CD14-positive monocyte (primary cell): ENCODE data around the gene VCPKMT. TPM values are rescaled to one million over a fixed set of nuclear protein-coding genes. Genes with fewer than 3 reads are reported as not detected.

Experiments
- DNase-seq, 3 donors: peaks; one replicate each; pipeline ENCODE4 v3.0.0-alpha.2; 2011 to 2022
- H2AFZ ChIP-seq: 2 replicates; pipeline ENCODE4 v1.6.0; 2012; ENCODE audit warnings: mild to moderate bottlenecking, low read depth, low read length, inconsistent platforms; ENCODE audit not compliant: insufficient read depth, poor library complexity, severe bottlenecking
- H3K27ac ChIP-seq, 2 donors: 1 replicate in 1 of 2; 2 replicates in 1 of 2; pipeline ENCODE4 v1.5.1; 2012 to 2013; ENCODE audit warnings: low read length in 2 of 2, control low read depth in 1 of 2, inconsistent platforms in 1 of 2, low read depth in 1 of 2, mild to moderate bottlenecking in 1 of 2
- H3K27me3 ChIP-seq, 2 donors: one replicate each; pipeline versions ENCODE4 v1.6.0 to v1.6.1; 2011 to 2013; ENCODE audit warnings: low read length in 2 of 2; ENCODE audit not compliant: control insufficient read depth in 2 of 2, insufficient read depth in 2 of 2
- H3K36me3 ChIP-seq, 2 donors: replicated peaks in 1 of 2; 1 replicate in 1 of 2; 2 replicates in 1 of 2; pipeline versions ENCODE4 v1.5.1 to v1.6.1; 2012 to 2013; ENCODE audit warnings: low read length in 2 of 2, control low read depth in 1 of 2, inconsistent platforms in 1 of 2, mild to moderate bottlenecking in 1 of 2; ENCODE audit not compliant: insufficient read depth in 2 of 2, control insufficient read depth in 1 of 2
- H3K4me1 ChIP-seq, 2 donors: 1 replicate in 1 of 2; 2 replicates in 1 of 2; pipeline versions ENCODE4 v1.5.1 to v1.6.1; 2012 to 2013; ENCODE audit warnings: low read length in 2 of 2, control low read depth in 1 of 2, inconsistent platforms in 1 of 2, mild to moderate bottlenecking in 1 of 2, moderate library complexity in 1 of 2; ENCODE audit not compliant: insufficient read depth in 2 of 2, control insufficient read depth in 1 of 2
- H3K4me2 ChIP-seq: replicated peaks from 2 replicates; pipeline ENCODE3; 2012; ENCODE audit warnings: low read length, moderate library complexity, mild to moderate bottlenecking; ENCODE audit not compliant: poor library complexity, severe bottlenecking; ENCODE audit errors: extremely low read depth
- H3K4me3 ChIP-seq, 3 experiments: fragments of 200-600 bp in 1 of 3; sonication (generic) in 1 of 3; replicated peaks in 1 of 3; 1 replicate in 2 of 3; 2 replicates in 1 of 3; pipeline ENCODE4 v1.5.1; 2011 to 2013; ENCODE audit warnings: low read length in 3 of 3, mild to moderate bottlenecking in 3 of 3, control low read depth in 2 of 3, low read depth in 2 of 3, inconsistent platforms in 1 of 3, moderate library complexity in 1 of 3
- H3K79me2 ChIP-seq: 2 replicates; pipeline ENCODE4 v1.6.0; 2012; ENCODE audit warnings: mild to moderate bottlenecking, control low read depth, inconsistent platforms, low read length, moderate library complexity; ENCODE audit not compliant: insufficient read depth
- H3K9ac ChIP-seq: 2 replicates; pipeline ENCODE4 v1.6.0; 2017; ENCODE audit warnings: low read length, mild to moderate bottlenecking; ENCODE audit not compliant: insufficient read depth, poor library complexity, severe bottlenecking
- H3K9me3 ChIP-seq, 2 donors: replicated peaks in 1 of 2; 1 replicate in 1 of 2; 2 replicates in 1 of 2; pipeline versions ENCODE4 v1.5.1 to v1.6.1; 2012 to 2013; ENCODE audit warnings: low read length in 2 of 2, control low read depth in 1 of 2; ENCODE audit not compliant: control insufficient read depth in 1 of 2, insufficient read depth in 1 of 2
- H4K20me1 ChIP-seq: 2 replicates; pipeline ENCODE4 v1.6.0; 2012; ENCODE audit warnings: mild to moderate bottlenecking, low read length, control low read depth, moderate library complexity; ENCODE audit not compliant: insufficient read depth
- H3K27ac Mint-ChIP-seq, 7 donors: one replicate each; pipeline ENCODE4 v1.8.0; 2020; ENCODE audit warnings: mild to moderate bottlenecking in 7 of 7, mixed read lengths in 7 of 7, moderate library complexity in 6 of 7, inconsistent platforms in 2 of 7
- H3K27me3 Mint-ChIP-seq, 3 donors: one replicate each; pipeline ENCODE4 v1.8.0; 2021 to 2022; ENCODE audit warnings: low read depth in 3 of 3, mild to moderate bottlenecking in 3 of 3, mixed read lengths in 3 of 3, moderate library complexity in 3 of 3, inconsistent platforms in 1 of 3
- H3K36me3 Mint-ChIP-seq, 2 donors: one replicate each; pipeline ENCODE4 v1.8.0; 2020; ENCODE audit warnings: mixed read lengths in 2 of 2, inconsistent platforms in 1 of 2, mild to moderate bottlenecking in 1 of 2
- H3K4me1 Mint-ChIP-seq: one replicate; pipeline ENCODE4 v1.8.0; 2020; ENCODE audit warnings: mild to moderate bottlenecking, mixed read lengths
- H3K4me3 Mint-ChIP-seq, 2 donors: one replicate each; pipeline ENCODE4 v1.8.0; 2020; ENCODE audit warnings: mild to moderate bottlenecking in 2 of 2, mixed read lengths in 2 of 2, moderate library complexity in 1 of 2
- H3K9me3 Mint-ChIP-seq, 7 donors: one replicate each; pipeline ENCODE4 v1.8.0; 2020 to 2022; ENCODE audit warnings: mixed read lengths in 7 of 7, mild to moderate bottlenecking in 6 of 7, moderate library complexity in 6 of 7, inconsistent platforms in 2 of 7
- WGBS: methylation state at CpG from one replicate; pipeline ENCODE4 v1.1.5; 2013; ENCODE audit warnings: missing lambda C conversion rate; ENCODE audit not compliant: insufficient coverage; 5-methylcytosine and 5-hydroxymethylcytosine counted together
- intact Hi-C, 2 donors: fragments of 100-400 bp; cut with micrococcal nuclease; formaldehyde crosslinking; loops; one replicate each; pipeline versions ENCODE4 v1.15.0 to v1.15.1; 2023
- polyA plus RNA-seq, 3 donors: library from polyadenylated mRNA; depleted of rRNA in 1 of 3; unstranded in 2 of 3; stranded (reverse) in 1 of 3; fragments of 300-500 nt in 2 of 3; fragments of >200 nt in 1 of 3; fragmentation: Illumina TruSeq in 2 of 3; gene quantifications; 1 replicate in 2 of 3; 2 replicates in 1 of 3; pipeline ENCODE4 v1.2.3, GENCODE V29; 2012 to 2021
- TF ChIP-seq, protein P1 (sequence below): fragments of 200-600 bp; IDR thresholded peaks from one replicate; pipeline ENCODE4 v1.8.0; 2022; ENCODE audit warnings: antibody characterized with exemption, mild to moderate bottlenecking

VCPKMT gene
- polyA plus RNA-seq, 3 donors = 3.4 to 14.2 (median 3.5) TPM

DNA sequence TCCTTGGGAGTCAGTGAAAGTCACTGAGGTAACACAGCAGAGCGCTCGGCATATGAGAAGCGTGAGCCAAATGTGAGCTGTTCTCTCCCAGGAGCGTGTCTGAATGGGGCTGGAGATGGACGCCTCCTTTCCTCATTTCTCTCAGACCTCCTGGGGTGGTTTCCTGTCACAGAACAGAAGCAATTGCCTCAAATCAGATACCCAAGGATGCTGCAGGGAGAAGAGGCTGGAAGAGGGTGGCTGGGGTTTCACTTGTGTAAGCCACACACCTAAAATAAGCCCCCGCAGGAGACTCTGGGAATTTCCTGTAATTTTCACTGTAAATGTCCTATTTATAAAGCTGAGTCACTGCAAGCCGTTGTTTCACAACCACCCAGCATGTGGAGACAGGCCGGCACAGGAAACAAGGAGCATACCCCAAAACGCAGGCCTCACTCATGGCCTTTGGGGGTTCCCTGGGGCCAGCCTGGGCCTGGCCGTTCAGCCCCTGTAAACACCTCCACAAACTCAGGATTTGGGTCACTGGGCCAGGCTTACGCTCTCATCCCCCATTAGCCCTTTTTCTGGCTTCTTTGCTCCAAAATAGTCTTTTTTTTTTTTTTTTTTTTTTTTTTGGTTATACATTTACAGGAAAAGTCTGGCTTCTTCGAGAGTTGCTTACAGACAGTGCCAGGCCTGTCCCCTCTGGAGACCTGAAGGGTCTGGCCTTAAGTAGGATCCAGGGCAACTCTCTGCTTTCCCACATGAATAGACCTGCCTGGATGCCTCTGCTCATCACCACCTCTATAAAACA is 55.3 kb downstream of the VCPKMT start:
- peaks cover 0 to 3% (median 0%) of the 10 kb centered on the region in 7 donors for H3K9me3 Mint-ChIP-seq
- intact Hi-C loops = loop anchor here in 1 of 2 donors (1.0 to 5.0 kb wide), 3 partner anchors 21 to 154 kb away; no protein-coding TSS in a partner anchor
- H3K79me2 ChIP-seq = no peaks in the 10 kb centered on the region

More for the DNA sequence above, 55.3 kb downstream of the VCPKMT start:
- Histone ChIP-seq H3K27me3 (no peaks in the 10 kb centered on the region), H3K4me2 (peak overlapping the region; percentile 23), H3K9ac (peak overlapping the region; percentile 58), H2AFZ (peak overlapping the region; percentile 46), H4K20me1 (no peaks in the 10 kb centered on the region), H3K36me3 (no peaks in the 10 kb centered on the region), H3K4me3 (peak overlapping the region in 1 of 3 experiments; percentile 38), H3K27ac (peak overlapping the region; percentile 92 to 94), H3K9me3 (no peaks in the 10 kb centered on the region), H3K4me1 (peaks cover 86 to 89% of the 10 kb centered on the region in 2 donors)
- Mint-ChIP-seq H3K27ac (peak overlapping the region; percentile 95 to 100 (median 99)), H3K36me3 (peaks cover 2 to 9% of the 10 kb centered on the region in 2 donors), H3K4me1 (peaks cover 92% of the 10 kb centered on the region), H3K27me3 (peaks cover 0 to 6% (median 2%) of the 10 kb centered on the region in 3 donors), H3K4me3 (peak overlapping the region; percentile 27 to 59)
- DNase-seq = peak; percentile 76 to 91 (median 87)
- TF ChIP-seq, protein P1, sequence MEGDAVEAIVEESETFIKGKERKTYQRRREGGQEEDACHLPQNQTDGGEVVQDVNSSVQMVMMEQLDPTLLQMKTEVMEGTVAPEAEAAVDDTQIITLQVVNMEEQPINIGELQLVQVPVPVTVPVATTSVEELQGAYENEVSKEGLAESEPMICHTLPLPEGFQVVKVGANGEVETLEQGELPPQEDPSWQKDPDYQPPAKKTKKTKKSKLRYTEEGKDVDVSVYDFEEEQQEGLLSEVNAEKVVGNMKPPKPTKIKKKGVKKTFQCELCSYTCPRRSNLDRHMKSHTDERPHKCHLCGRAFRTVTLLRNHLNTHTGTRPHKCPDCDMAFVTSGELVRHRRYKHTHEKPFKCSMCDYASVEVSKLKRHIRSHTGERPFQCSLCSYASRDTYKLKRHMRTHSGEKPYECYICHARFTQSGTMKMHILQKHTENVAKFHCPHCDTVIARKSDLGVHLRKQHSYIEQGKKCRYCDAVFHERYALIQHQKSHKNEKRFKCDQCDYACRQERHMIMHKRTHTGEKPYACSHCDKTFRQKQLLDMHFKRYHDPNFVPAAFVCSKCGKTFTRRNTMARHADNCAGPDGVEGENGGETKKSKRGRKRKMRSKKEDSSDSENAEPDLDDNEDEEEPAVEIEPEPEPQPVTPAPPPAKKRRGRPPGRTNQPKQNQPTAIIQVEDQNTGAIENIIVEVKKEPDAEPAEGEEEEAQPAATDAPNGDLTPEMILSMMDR = peak; percentile 21
- WGBS = 2% methylated on average over 5 of the region's 12 CpGs
